Stomach smooth muscle (tissue), 2 donors: Measurements from ENCODE around the gene PARP6.

Experiments
- H3K27ac ChIP-seq: one replicate; pipeline ENCODE4 v1.7.0; 2013; ENCODE audit warnings: mild to moderate bottlenecking, low read length, inconsistent platforms
- H3K27me3 ChIP-seq, 2 donors: one replicate each; pipeline ENCODE4 v1.7.0; 2013; ENCODE audit warnings: low read length in 2 of 2; ENCODE audit not compliant: insufficient read depth in 2 of 2, control insufficient read depth in 1 of 2
- H3K36me3 ChIP-seq, 2 donors: one replicate each; pipeline ENCODE4 v1.7.0; 2013; ENCODE audit warnings: low read length in 2 of 2; ENCODE audit not compliant: control insufficient read depth in 2 of 2, insufficient read depth in 2 of 2
- H3K4me1 ChIP-seq: one replicate; pipeline ENCODE4 v1.7.0; 2013; ENCODE audit warnings: low read length; ENCODE audit not compliant: control insufficient read depth, insufficient read depth
- H3K4me3 ChIP-seq, 2 donors: one replicate each; pipeline ENCODE4 v1.7.0; 2013; ENCODE audit warnings: low read length in 2 of 2
- H3K9ac ChIP-seq, 2 donors: one replicate each; pipeline ENCODE4 v1.7.0; 2013; ENCODE audit warnings: low read length in 2 of 2, mild to moderate bottlenecking in 1 of 2
- H3K9me3 ChIP-seq, 2 donors: one replicate each; pipeline ENCODE4 v1.7.0; 2013; ENCODE audit warnings: low read length in 2 of 2; ENCODE audit not compliant: control insufficient read depth in 2 of 2
- donor health status: healthy.
- donor health status: Pancreatic carcinoma.

The PARP6 gene

DNA sequence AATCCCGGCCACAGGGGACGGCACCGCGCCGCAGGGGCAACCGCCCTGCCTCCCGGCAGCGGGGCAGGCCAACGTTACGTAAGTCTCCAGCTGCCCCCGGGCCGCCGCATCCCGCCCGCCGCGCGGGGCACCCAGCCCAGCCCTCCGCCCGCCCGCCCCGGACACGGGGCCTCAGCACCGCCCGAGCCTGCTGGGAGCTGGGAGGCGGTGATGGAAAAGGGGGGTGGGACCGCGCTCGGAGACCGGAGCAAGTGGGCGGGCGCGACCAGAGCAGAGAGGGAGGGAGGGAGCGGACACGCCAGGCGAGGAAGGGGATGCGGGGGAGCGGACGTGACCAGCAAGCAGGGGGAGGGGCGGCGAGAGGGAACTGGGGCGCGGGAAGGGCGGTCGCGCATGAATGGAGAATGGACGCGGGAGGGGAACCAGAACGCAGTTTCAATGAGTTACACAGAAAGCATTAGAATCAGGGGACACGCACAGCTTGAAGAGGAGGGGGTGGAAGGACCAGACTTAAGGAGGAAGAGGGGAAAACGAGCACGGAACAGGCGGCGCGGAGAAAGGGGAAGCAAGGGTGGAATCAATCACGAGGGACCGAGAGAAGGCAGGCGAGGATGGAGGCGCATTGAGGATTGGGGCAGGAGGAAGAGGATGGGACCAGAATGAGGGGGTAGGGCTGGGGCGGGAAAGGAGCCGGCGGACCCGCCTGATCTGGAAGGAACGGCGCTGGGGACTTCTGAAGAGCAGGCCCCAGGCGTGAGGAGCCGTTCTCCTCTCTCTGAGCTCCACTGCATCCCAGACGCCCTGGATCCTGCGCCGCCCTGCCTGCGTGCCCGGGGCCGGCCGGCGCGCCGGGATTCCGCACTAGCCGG lies 41.9 kb downstream of the PARP6 start:
- no peaks in the 10 kb centered on the region for H3K36me3 ChIP-seq
- peak overlapping the region; percentile 90 for H3K27ac ChIP-seq
- H3K4me3 ChIP-seq, result peak overlapping the region; percentile 76 to 90
- no peaks in the 10 kb centered on the region for H3K9me3 ChIP-seq
- peaks cover 38% of the 10 kb centered on the region for H3K4me1 ChIP-seq
- no peaks in the 10 kb centered on the region for H3K27me3 ChIP-seq
- H3K9ac ChIP-seq, result peak overlapping the region; percentile 89 to 97

DNA sequence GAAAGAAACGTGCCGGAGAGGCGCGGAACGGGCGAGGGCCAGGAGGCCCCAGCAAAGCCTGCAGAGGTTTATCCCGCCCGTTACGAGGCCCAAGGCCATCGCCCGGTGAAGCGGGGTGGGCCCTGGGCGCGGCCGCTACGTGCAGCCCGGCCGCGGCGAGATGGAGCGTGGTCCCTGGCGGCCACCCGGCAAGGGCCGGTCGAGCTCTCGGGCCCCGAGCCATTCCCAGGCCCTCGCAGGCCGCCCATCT lies 42.5 kb downstream of the PARP6 start:
- Histone ChIP-seq H3K4me1 (peaks cover 38% of the 10 kb centered on the region), H3K27ac (peak overlapping the region; percentile 90), H3K9ac (peak overlapping the region; percentile 89 to 97)

DNA sequence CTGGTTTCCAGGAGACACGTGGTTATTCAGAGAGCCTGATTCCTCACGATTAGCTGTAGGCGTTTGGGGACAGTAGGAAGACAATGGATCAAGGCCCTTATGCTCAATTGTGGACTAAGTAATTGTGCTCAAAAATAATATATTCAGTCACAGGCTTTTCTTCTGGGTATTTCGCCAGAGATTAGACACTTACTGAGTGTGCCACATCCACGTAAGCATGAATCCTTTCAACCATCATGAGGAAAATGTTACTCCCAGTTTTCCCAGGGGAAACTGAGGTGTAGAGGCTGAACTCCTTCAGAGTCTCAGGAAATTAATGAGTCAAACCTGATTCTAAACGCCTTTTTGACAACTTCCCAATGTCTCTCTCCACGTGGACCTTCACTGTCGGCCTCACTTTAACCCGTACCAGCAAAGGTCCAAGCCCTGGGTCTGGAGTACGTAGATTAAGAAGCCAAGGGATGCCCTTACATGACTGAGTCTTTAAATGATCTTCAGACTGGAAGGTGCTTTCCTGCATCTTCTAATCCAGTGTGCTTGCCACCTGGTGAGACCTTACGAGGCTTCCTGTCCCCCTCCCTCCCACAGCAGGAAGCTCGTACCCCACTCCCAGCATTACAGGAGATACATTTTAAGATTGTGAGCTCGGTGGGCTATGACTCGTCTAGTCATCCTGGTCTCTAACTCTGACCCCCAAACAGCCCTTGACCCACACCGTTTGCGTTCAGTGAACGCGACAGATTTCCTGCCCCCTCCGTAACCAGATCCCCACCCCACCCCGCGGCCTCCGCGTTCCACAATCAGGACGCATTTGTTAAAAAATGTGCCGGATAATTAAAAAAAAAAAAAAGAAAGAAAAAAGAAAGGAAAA lies 43.0 kb downstream of the PARP6 start:
- Histone ChIP-seq H3K36me3 (no peaks in the 10 kb centered on the region), H3K27ac (peak overlapping the region; percentile 90), H3K9me3 (no peaks in the 10 kb centered on the region), H3K27me3 (no peaks in the 10 kb centered on the region), H3K4me1 (peaks cover 38% of the 10 kb centered on the region), H3K4me3 (peak overlapping the region; percentile 76 to 90), H3K9ac (peak overlapping the region; percentile 89 to 97)

More for the DNA sequence above, 42.5 kb downstream of the PARP6 start:
- no peaks in the 10 kb centered on the region for H3K9me3 ChIP-seq
- H3K27me3 ChIP-seq, result no peaks in the 10 kb centered on the region
- H3K4me3 ChIP-seq, result peak overlapping the region; percentile 76 to 90
- no peaks in the 10 kb centered on the region for H3K36me3 ChIP-seq

DNA sequence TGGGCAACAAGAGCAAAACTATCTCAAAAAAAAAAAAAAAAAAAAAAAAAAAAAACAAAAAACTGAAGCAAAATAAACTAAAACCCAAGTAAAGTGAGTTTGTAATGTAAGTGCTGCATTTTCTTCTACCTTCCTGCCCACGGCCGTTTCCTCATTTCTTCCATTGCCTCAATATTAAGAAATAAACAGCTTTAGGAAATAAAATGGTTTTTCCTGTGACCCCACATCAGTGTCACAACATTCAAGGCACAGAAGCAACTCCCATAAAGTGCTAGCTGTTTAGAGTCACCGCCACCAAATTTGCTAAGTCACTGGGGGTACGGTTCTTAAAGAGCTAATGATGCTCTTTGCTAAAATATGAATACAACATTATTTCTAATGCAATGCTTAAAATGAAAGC lies 44.6 kb downstream of the PARP6 start:
- H3K4me1 ChIP-seq, result peaks cover 39% of the 10 kb centered on the region
- H3K27ac ChIP-seq, result no peak overlapping the region
- H3K9me3 ChIP-seq, result no peaks in the 10 kb centered on the region
- no peak overlapping the region for H3K9ac ChIP-seq
- H3K4me3 ChIP-seq, result no peak overlapping the region
- no peaks in the 10 kb centered on the region for H3K27me3 ChIP-seq
- H3K36me3 ChIP-seq, result peaks cover 0 to 5% of the 10 kb centered on the region in 2 donors

DNA sequence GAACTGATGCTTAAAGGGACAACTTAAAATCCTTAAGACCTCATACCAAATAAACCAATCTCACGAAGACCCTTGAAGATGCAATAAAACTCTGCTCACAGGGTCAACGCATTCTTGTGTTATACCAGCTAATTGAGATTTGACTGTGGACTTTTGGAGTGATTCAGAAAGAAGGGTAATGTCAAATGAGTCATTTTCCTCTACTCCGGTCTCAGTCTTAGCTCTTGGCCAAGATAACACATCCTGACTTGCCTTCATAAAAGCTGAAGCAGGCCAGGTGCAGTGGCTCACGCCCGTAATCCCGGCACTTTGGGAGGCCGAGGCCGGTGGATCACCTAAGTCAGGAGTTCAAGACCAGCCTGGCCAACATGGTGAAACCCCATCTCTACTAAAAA lies 45.2 kb downstream of the PARP6 start:
- Histone ChIP-seq H3K27me3 (no peaks in the 10 kb centered on the region), H3K4me1 (peaks cover 40% of the 10 kb centered on the region), H3K9ac (no peak overlapping the region), H3K4me3 (peak overlapping the region in 1 of 2 donors; percentile 40), H3K9me3 (no peaks in the 10 kb centered on the region), H3K36me3 (peaks cover 0 to 5% of the 10 kb centered on the region in 2 donors), H3K27ac (peak overlapping the region; percentile 58)

DNA sequence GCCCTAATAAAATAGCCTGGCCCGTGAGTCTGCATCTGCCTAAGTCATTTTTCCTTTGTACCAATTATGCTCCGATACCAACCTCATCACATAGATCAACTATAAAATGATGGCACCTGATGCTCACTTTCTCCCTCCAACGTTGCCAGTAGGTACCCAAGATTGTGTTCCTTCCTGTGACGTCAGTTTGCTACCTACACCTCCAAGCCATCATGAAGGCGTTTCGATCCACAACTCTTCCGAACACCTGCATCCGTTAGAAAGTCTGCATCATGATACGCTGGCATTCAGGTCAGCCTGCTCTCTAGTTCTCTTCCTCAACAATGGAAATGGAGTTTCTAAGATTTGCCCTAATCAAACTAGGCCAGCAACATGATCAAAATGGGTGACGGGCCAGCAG lies 49.1 kb downstream of the PARP6 start:
- Histone ChIP-seq H3K27me3 (no peaks in the 10 kb centered on the region), H3K9ac (no peak overlapping the region), H3K9me3 (no peaks in the 10 kb centered on the region), H3K4me3 (no peak overlapping the region), H3K27ac (no peak overlapping the region), H3K4me1 (peaks cover 27% of the 10 kb centered on the region), H3K36me3 (peaks cover 10 to 15% of the 10 kb centered on the region in 2 donors)

DNA sequence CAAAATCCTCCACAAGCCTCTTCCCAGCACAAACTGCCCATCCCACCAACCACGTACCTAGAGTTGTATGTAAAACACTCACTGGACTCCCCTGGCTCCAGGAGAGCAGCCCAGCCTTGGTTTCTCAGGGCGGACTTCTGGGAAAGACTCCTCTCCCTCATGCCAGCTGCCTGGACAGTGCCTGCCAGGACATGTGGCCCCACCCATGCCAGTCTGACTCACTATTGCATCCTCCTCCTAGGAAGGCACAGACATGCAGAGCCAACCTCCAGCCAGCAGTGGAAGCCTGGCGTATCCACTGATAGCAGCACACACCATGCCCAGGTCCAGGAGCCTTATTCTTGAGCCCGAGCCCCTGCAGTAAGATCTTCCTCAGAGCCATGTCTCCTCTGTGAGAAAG lies 50.0 kb downstream of the PARP6 start:
- H3K27ac ChIP-seq, result peak overlapping the region; percentile 18
- H3K36me3 ChIP-seq, result peaks cover 16 to 19% of the 10 kb centered on the region in 2 donors
- peaks cover 20% of the 10 kb centered on the region for H3K4me1 ChIP-seq

DNA sequence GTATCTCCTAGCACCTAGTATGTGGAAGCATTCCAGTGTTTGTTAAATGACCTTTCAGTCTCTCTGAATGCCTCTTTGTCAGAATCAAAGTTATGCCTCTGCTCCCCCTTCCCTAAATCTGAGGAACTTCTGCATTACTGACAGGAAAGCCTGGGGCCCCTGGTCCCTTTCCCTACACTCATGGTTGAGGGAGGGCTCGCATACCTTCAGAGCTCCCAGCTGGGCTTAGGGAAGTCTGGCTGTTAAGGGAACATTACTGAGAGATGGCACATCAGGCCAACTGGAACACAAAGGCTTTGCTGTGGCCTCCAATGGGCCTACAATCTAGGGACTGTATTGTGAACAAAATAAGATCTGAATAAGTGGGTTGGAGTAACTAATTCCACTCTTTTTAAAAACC lies 51.7 kb downstream of the PARP6 start:
- H3K36me3 ChIP-seq, result peaks cover 30 to 34% of the 10 kb centered on the region in 2 donors
- peaks cover 9% of the 10 kb centered on the region for H3K4me1 ChIP-seq

More for the DNA sequence above, 50.0 kb downstream of the PARP6 start:
- Histone ChIP-seq H3K27me3 (no peaks in the 10 kb centered on the region), H3K4me3 (no peak overlapping the region), H3K9me3 (no peaks in the 10 kb centered on the region), H3K9ac (no peak overlapping the region)

DNA sequence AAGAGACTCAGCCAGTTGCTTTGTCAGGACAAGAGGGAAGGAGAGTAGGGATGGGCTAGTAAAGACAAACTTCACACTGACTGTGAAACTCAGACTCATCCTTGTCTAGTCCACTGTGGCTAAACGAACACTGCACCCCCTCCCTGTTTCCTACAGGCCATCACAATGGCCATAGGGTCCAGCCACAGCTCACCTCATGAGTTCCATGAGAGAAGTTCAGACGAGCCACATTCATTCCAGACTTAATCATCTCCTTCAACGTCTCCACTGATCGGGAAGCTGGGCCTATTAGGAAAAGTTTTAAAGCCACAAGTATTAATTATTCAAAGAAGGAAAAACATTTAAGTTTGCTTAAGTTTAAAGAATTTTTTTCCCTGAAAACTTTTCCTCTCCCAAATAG lies 55.1 kb downstream of the PARP6 start:
- Histone ChIP-seq H3K4me1 (peaks cover 3% of the 10 kb centered on the region), H3K27ac (no peak overlapping the region), H3K9ac (no peak overlapping the region), H3K36me3 (peaks cover 39 to 45% of the 10 kb centered on the region in 2 donors), H3K27me3 (no peaks in the 10 kb centered on the region), H3K9me3 (no peaks in the 10 kb centered on the region), H3K4me3 (no peak overlapping the region)

More for the DNA sequence above, 51.7 kb downstream of the PARP6 start:
- Histone ChIP-seq H3K9ac (no peak overlapping the region), H3K4me3 (no peak overlapping the region), H3K27ac (no peak overlapping the region), H3K9me3 (no peaks in the 10 kb centered on the region), H3K27me3 (no peaks in the 10 kb centered on the region)

DNA sequence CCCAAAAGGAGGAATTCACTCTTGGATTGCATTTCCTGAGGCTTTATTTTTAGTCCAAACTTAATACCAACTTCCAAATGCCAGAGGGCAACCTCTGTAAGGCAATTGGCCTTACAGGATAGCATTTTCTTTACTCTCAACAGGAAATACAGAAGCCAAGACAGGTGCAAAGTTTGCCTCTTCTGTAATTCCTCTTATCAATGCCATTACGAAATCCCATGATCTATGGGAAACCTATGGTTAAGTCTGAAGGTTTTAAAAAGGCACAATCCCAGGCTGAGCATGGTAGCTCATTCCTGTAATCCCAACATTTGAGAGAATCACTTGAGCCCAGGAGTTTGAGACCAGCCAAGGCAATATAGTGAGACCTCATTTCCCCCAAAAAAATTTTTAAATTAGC lies 56.3 kb downstream of the PARP6 start:
- H3K4me1 ChIP-seq, result no peaks in the 10 kb centered on the region
- H3K4me3 ChIP-seq, result no peak overlapping the region
- no peaks in the 10 kb centered on the region for H3K9me3 ChIP-seq
- H3K9ac ChIP-seq, result no peak overlapping the region
- H3K36me3 ChIP-seq, result peaks cover 49 to 55% of the 10 kb centered on the region in 2 donors
- no peaks in the 10 kb centered on the region for H3K27me3 ChIP-seq
- H3K27ac ChIP-seq, result no peak overlapping the region
